PC-3 (cell line): ENCODE results near the gene TOMM20.

Experiments used
- CTCF ChIP-seq: fragments of 300-600 bp; sonication (generic); conservative IDR thresholded peaks from 2 replicates; pipeline ENCODE4 v1.5.1; 2017; ENCODE audit warnings: antibody characterized with exemption, low read depth, mild to moderate bottlenecking, low read length
- EZH2 ChIP-seq: fragments of 300-600 bp; sonication (generic); IDR thresholded peaks from one replicate; pipeline ENCODE4 v1.6.1; 2017; ENCODE audit warnings: antibody characterized with exemption, mild to moderate bottlenecking, low read length; ENCODE audit not compliant: unreplicated experiment

- TF ChIP-seq EZH2 (no peak), CTCF (no peak)
Observed at GRCh38 chr1:235105051-235106043, 23.3 kb downstream of the TOMM20 start.
